Spinal cord (tissue), 10 donors: ENCODE results near the gene ZCRB1. TPM values are rescaled to one million over a fixed set of nuclear protein-coding genes. Genes with fewer than 3 reads are reported as not detected.

Source experiments
- DNase-seq, 6 donors: peaks; one replicate each; pipeline versions ENCODE4 v3.0.0 to v3.0.0-alpha.2; 2013 to 2015; ENCODE audit warnings: low spot score in 6 of 6, low read depth in 4 of 6
- H3K27ac ChIP-seq: one replicate; pipeline ENCODE4 v1.5.1; 2013; ENCODE audit warnings: low read depth, low read length, control low read depth
- H3K27me3 ChIP-seq: one replicate; pipeline ENCODE4 v1.6.1; 2013; ENCODE audit warnings: low read length; ENCODE audit not compliant: control insufficient read depth, insufficient read depth
- H3K36me3 ChIP-seq: one replicate; pipeline ENCODE4 v1.6.1; 2013; ENCODE audit warnings: low read length; ENCODE audit not compliant: control insufficient read depth, insufficient read depth
- H3K4me1 ChIP-seq: one replicate; pipeline ENCODE4 v1.6.1; 2013; ENCODE audit warnings: low read length; ENCODE audit not compliant: control insufficient read depth, insufficient read depth
- H3K4me3 ChIP-seq: one replicate; pipeline ENCODE4 v1.5.1; 2013; ENCODE audit warnings: low read depth, low read length, control low read depth
- H3K9me3 ChIP-seq: one replicate; pipeline ENCODE4 v1.6.1; 2013; ENCODE audit warnings: low read length; ENCODE audit not compliant: control insufficient read depth, insufficient read depth
- WGBS: methylation state at CpG from one replicate; pipeline ENCODE4 v1.1.5; 2013; ENCODE audit warnings: missing lambda C conversion rate; ENCODE audit not compliant: insufficient coverage; 5-methylcytosine and 5-hydroxymethylcytosine counted together
- polyA plus RNA-seq, 2 donors: library from polyadenylated mRNA; unstranded; fragments of 120-200 nt; gene quantifications; one replicate each; pipeline ENCODE4 v1.2.1, GENCODE V29; 2013; ENCODE audit not compliant: insufficient read length in 2 of 2
- small RNA-seq: library from RNA; depleted of rRNA; stranded (forward); fragments of <200 nt; gene quantifications from one replicate; pipeline ENCODE3, GENCODE V24; 2014; ENCODE audit warnings: low replicate concordance
- total RNA-seq, 2 donors: library from RNA; depleted of rRNA in 1 of 2; stranded (reverse); fragments of 120-200 nt in 1 of 2; fragments of >200 nt in 1 of 2; gene quantifications; one replicate each; pipeline versions ENCODE4 v1.2.3 to v1.2.4, GENCODE V29; 2013 to 2014
- donor health status: healthy.

Gene ZCRB1
- total and polyA plus RNA-seq, 4 donors, result 22.8 to 93.1 (median 84.9) TPM

DNA sequence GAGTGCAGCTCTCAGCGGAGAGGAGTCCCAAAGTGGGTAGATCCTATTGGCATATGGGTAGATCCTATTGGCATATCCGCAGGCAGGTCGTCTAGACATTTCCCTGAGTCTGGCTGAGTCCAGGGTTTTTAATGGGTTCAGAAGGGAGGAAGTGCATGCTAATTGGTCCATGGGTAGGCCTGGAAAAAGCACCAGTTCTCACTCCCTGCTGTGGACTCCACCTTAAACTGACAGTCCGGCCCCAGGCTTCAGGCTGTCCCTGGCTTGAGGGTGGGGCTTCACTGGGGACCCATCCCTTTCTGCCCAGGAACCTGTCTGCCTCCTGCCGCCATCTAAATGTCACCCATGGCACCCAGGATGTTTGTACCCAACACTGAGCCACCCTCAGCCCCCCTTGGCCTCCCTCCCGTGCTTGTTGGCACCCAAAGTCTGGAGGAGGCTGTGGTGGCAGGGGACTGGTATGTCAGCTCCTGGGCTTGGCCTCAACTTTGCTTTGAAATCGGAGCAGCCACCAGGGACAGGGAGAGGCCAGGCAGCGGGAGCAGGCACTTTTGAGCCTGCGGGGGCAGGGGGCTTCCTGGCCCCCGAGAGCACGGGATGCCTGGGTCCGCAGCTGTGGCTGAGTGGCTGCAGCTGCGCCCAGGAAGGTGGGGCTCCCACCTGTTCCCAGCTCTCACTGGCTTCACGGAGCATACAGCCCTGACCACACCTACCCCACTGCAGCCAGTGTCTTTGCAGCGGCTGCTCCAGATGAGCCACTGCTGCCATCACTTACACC, 58.3 kb downstream of the ZCRB1 start:
- no peak overlapping the region for H3K27ac ChIP-seq
- no peaks in the 10 kb centered on the region for H3K27me3 ChIP-seq
- no peaks in the 10 kb centered on the region for H3K9me3 ChIP-seq
- no peaks in the 10 kb centered on the region for H3K36me3 ChIP-seq
- 92% methylated on average over 13 of the region's 15 CpGs for WGBS
- H3K4me3 ChIP-seq, result no peak overlapping the region
- no peaks in the 10 kb centered on the region for H3K4me1 ChIP-seq
- DNase-seq, result no peak

DNA sequence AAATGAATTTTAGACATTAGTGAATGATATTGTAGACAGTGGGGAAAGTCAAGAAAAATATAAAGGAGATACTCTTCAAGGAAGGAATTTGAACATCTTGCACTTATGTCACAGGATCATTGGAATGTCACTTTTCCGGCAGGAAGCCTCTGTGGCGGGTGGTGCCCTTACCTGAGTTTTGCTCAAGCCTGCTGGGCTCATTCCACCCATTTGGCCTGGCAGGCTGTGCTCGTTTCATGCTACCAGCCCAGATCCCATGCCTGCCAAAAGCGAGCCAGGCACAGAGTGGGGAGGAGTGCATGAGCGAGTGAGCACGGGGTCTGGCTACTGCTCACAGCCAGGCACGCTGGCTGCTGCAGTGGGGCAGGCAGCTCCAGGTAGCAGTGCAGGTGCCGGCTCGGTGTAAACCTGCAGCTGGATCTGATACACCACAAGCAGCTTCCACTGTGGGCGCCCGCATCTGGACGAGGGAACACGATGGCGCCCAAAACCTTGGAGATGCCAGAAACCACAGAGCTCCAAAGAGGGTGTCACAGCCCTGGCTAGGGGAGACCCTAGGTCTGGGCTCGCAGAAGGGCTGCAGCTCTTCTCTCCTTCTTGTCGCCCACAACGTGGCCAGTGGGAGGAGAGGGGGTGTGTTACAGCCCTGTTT, 59.2 kb downstream of the ZCRB1 start:
- Histone ChIP-seq H3K4me3 (no peak overlapping the region), H3K27ac (no peak overlapping the region), H3K27me3 (no peaks in the 10 kb centered on the region), H3K4me1 (no peaks in the 10 kb centered on the region), H3K36me3 (no peaks in the 10 kb centered on the region), H3K9me3 (no peaks in the 10 kb centered on the region)
- no peak for DNase-seq
- WGBS, result 92% methylated on average over 15 of the region's 17 CpGs

DNA sequence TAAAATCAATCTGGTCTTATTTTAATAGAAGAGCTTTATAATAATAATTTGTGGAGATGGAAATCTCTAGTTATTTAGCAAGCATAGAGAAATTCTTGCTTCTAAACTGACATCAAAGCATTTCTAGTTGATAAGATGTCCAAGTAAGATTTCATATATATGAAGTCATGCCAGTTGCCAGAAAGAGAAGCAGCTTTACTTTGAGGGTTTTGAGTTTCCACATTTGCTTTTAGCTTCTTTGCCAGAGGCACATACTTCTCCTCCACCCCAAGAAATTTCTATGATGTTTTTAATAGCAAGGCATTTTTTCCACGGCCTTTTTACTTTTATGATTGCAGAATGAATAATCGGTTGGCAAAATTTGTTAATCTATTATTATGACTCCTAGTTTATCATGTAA, 63.6 kb downstream of the ZCRB1 start:
- no peak for DNase-seq
- H3K27me3 ChIP-seq, result no peaks in the 10 kb centered on the region
- H3K4me3 ChIP-seq, result no peak overlapping the region
- H3K36me3 ChIP-seq, result no peaks in the 10 kb centered on the region
- no peaks in the 10 kb centered on the region for H3K9me3 ChIP-seq
- H3K4me1 ChIP-seq, result no peaks in the 10 kb centered on the region
- no CpG with 5 or more reads among the region's 2 CpGs for WGBS
- no peak overlapping the region for H3K27ac ChIP-seq

Small RNA genes lying within 50 kb of the gene (small RNA-seq; reads per million reads assigned to genes)
- not detected for gene MIR7851
- not detected for gene RF00090

Other genes with a start within 250 kb of the ZCRB1 start
- 10 to 100 TPM; 14.6 to 16.3 TPM for gene GXYLT1, start 181.2 kb downstream of the ZCRB1 start, total RNA-seq
- 10 to 100 TPM in 1 of 2 donors, 1 to 10 TPM in 1; 8.6 to 10.3 TPM for gene GXYLT1, start 181.2 kb downstream of the ZCRB1 start, polyA plus RNA-seq
- gene YAF2, start 87.8 kb downstream of the ZCRB1 start, total RNA-seq, result 10 to 100 TPM; 29.0 to 54.9 TPM
- gene YAF2, start 87.8 kb downstream of the ZCRB1 start, polyA plus RNA-seq, result 10 to 100 TPM; 30.9 to 41.6 TPM
- 10 to 100 TPM; 53.9 to 59.5 TPM for gene PPHLN1, start 73 bp upstream of the ZCRB1 start, total RNA-seq
- gene PPHLN1, start 73 bp upstream of the ZCRB1 start, polyA plus RNA-seq, result 10 to 100 TPM; 52.1 to 54.1 TPM